ENCODE measurements around the gene SEC14L6. TPM values are rescaled to one million over a fixed set of nuclear protein-coding genes. Genes with fewer than 3 reads are reported as not detected.

SEC14L6 gene
- total RNA-seq, 1 experiment from 2014 or later, result 1.1 TPM

DNA sequence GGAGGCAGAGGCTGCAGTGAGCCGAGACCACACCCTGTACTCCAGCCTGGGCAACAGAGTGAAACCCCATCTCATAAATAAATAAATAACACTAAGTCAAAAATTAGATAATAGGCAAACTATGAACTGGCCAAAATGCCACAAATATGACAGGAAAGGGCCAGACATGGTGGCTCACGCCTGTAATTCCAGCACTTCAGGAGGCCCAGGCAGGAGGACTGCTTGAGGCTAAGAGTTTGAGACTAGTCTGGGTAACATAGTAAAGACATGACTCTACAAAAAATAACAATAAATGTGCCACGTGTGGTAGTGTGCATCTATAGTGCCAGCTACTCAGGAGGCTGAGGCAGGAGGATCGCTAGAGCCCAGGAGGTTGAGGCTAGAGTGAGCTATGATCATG lies 19.9 kb downstream of the SEC14L6 start:
- H3K4ac ChIP-seq (ENCODE audit: low read depth, low read length), result no peak overlapping the region
- no peaks in the 10 kb centered on the region for H3K4me1 ChIP-seq (ENCODE audit: insufficient read depth, low read length)
- H2BK20ac ChIP-seq (ENCODE audit: low read depth, low read length, poor library complexity, severe bottlenecking), result no peak overlapping the region
- H3K4me1 Mint-ChIP-seq, result no peaks in the 10 kb centered on the region
- H3K79me2 ChIP-seq (ENCODE audit: insufficient read depth, low read length), result no peaks in the 10 kb centered on the region
- H3K27ac ChIP-seq (ENCODE audit: insufficient read length, low read depth, low read length), result no peak overlapping the region
- H3K27ac Mint-ChIP-seq, result no peak overlapping the region
- H2BK15ac ChIP-seq (ENCODE audit: low read depth, low read length), result no peak overlapping the region
- no peaks in the 10 kb centered on the region for H3K36me3 Mint-ChIP-seq (ENCODE audit: insufficient read depth in 1 of 3, low read depth in 3 of 3)
- H2BK5ac ChIP-seq (ENCODE audit: insufficient read length, low read length), result no peak overlapping the region
- H3K56ac ChIP-seq (ENCODE audit: insufficient read length, low read depth, low read length), result no peak overlapping the region
- no peak overlapping the region for H2AK5ac ChIP-seq (ENCODE audit: insufficient read length, low read length)
- no CpG with 5 or more reads among the region's 4 CpGs for WGBS (ENCODE audit: extremely low coverage, insufficient read length, low lambda C conversion rate)
- no peaks in the 10 kb centered on the region for H4K20me1 ChIP-seq (ENCODE audit: control insufficient read depth, insufficient read depth, insufficient read length)
- no peak overlapping the region for H3K9ac ChIP-seq (ENCODE audit: extremely low read depth, insufficient read length, low read length)
- no peak overlapping the region for H4K91ac ChIP-seq (ENCODE audit: insufficient read length, low read depth, low read length)
- DNase-seq, result no peak
- no peak overlapping the region for H4K8ac ChIP-seq (replicated peaks; ENCODE audit: insufficient read length, low read depth, low read length)
- TF ChIP-seq, protein P1, sequence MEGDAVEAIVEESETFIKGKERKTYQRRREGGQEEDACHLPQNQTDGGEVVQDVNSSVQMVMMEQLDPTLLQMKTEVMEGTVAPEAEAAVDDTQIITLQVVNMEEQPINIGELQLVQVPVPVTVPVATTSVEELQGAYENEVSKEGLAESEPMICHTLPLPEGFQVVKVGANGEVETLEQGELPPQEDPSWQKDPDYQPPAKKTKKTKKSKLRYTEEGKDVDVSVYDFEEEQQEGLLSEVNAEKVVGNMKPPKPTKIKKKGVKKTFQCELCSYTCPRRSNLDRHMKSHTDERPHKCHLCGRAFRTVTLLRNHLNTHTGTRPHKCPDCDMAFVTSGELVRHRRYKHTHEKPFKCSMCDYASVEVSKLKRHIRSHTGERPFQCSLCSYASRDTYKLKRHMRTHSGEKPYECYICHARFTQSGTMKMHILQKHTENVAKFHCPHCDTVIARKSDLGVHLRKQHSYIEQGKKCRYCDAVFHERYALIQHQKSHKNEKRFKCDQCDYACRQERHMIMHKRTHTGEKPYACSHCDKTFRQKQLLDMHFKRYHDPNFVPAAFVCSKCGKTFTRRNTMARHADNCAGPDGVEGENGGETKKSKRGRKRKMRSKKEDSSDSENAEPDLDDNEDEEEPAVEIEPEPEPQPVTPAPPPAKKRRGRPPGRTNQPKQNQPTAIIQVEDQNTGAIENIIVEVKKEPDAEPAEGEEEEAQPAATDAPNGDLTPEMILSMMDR (conservative IDR thresholded peaks at IDR 0.05), result no peak
- H3K27me3 ChIP-seq (ENCODE audit: insufficient read depth, low read length), result no peaks in the 10 kb centered on the region
- no peak overlapping the region for H3K23ac ChIP-seq (ENCODE audit: insufficient read length, low read depth, low read length)
- H2BK12ac ChIP-seq (ENCODE audit: insufficient read length, low read depth, low read length), result no peak overlapping the region
- no peak overlapping the region for H2BK120ac ChIP-seq (ENCODE audit: low read depth, low read length, poor library complexity, severe bottlenecking)
- H2AFZ ChIP-seq (ENCODE audit: low read length), result no peak overlapping the region
- H3K4me2 ChIP-seq (ENCODE audit: insufficient read depth, insufficient read length, low read length), result no peak overlapping the region
- no peaks in the 10 kb centered on the region for H3K9me3 ChIP-seq (ENCODE audit: control insufficient read depth, low read depth, low read length)
- H3K4me3 Mint-ChIP-seq, result no peak overlapping the region
- no peaks in the 10 kb centered on the region for H3K9me3 Mint-ChIP-seq
- H3K79me1 ChIP-seq (ENCODE audit: insufficient read depth, low read depth, low read length, poor library complexity, severe bottlenecking), result no peaks in the 10 kb centered on the region
- no peak overlapping the region for H3K14ac ChIP-seq (ENCODE audit: insufficient read depth, low read length)
- H3K23me2 ChIP-seq (ENCODE audit: insufficient read length, low read depth, low read length, poor library complexity, severe bottlenecking), result no peaks in the 10 kb centered on the region
- peaks cover 5% of the 10 kb centered on the region for H3K27me3 Mint-ChIP-seq (ENCODE audit: low read depth)
- no peak overlapping the region for H3T11ph ChIP-seq (ENCODE audit: low read length)
- H3K18ac ChIP-seq (ENCODE audit: insufficient read length, low read depth, low read length), result no peak overlapping the region
- H4K5ac ChIP-seq (ENCODE audit: insufficient read length, low read depth, low read length), result no peak overlapping the region
